Lower leg skin (tissue), 3 donors: ENCODE data around the gene GRIK4.

ENCODE experiments used
- POLR2A ChIP-seq, 2 donors: fragments of 450-650 bp; IDR thresholded peaks; one replicate each; pipeline ENCODE4 v1.6.1; 2016 to 2017; ENCODE audit warnings: antibody characterized with exemption in 2 of 2, mild to moderate bottlenecking in 1 of 2, moderate library complexity in 1 of 2
- TF ChIP-seq, protein P1 (sequence below), 3 donors: fragments of 450-650 bp; IDR thresholded peaks; one replicate each; pipeline ENCODE4 v1.5.1; 2016; ENCODE audit warnings: antibody characterized with exemption in 3 of 3, mild to moderate bottlenecking in 3 of 3, moderate library complexity in 2 of 3

DNA sequence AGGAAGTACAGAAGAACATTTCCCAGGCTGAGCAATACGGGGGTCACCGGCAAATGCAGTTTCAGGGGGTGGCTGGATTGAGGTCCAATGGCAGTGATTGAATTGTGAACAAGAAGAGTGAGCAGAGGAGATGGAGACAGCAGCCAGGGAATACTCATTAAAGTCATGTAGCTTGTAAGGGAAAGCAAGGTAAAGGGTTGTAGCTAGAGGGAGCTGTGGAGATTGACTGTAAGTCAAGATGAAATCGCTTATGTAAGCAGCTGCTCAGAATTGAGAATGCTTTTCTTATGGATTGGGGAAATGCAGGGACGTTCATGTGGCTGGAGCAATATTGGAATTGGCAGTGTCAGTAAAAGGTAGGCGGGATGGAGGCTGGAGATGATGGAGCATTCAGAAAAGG, 401.0 kb downstream of the GRIK4 start:
- no peak for TF ChIP-seq POLR2A (IDR thresholded peaks at IDR 0.05)
- TF ChIP-seq, protein P1, sequence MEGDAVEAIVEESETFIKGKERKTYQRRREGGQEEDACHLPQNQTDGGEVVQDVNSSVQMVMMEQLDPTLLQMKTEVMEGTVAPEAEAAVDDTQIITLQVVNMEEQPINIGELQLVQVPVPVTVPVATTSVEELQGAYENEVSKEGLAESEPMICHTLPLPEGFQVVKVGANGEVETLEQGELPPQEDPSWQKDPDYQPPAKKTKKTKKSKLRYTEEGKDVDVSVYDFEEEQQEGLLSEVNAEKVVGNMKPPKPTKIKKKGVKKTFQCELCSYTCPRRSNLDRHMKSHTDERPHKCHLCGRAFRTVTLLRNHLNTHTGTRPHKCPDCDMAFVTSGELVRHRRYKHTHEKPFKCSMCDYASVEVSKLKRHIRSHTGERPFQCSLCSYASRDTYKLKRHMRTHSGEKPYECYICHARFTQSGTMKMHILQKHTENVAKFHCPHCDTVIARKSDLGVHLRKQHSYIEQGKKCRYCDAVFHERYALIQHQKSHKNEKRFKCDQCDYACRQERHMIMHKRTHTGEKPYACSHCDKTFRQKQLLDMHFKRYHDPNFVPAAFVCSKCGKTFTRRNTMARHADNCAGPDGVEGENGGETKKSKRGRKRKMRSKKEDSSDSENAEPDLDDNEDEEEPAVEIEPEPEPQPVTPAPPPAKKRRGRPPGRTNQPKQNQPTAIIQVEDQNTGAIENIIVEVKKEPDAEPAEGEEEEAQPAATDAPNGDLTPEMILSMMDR (IDR thresholded peaks at IDR 0.05): no peak
